ENCODE results near the gene MEGF11.

Gene MEGF11

DNA sequence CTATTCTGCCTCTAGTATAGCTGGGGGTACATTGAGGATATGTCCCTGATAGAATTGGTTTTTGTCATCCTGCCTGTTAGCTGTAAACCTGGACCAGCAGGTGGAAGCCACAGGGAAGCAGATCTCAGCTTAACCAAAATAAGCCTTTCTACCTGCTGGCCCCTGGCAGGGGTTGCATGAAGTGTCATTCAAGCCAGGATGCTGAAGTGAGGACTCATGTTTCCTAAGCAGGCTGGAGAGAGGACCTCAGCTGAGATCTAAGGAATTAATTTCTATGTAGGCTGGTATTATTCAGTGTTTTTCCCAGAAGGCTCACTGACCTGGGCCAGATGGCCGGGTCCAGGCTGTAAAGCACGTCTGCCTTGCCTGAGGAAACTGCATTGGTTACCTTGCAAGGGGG, 128.9 kb downstream of the MEGF11 start:
- H3K27ac ChIP-seq (ENCODE audit: insufficient read depth, low read depth, low read length, poor library complexity, severe bottlenecking): no peak overlapping the region
- no peaks in the 10 kb centered on the region for H3K27me3 ChIP-seq (ENCODE audit: control insufficient read depth, insufficient read depth, low read length, poor library complexity, severe bottlenecking)
- H3K9me3 ChIP-seq (ENCODE audit: control insufficient read depth, low read length): no peaks in the 10 kb centered on the region
- H3K4me3 ChIP-seq (ENCODE audit: insufficient read depth, low read depth, low read length): no peak overlapping the region
- H3K4me1 ChIP-seq (ENCODE audit: control insufficient read depth, insufficient read depth, low read length): peaks cover 24% of the 10 kb centered on the region
- no peaks in the 10 kb centered on the region for H3K36me3 ChIP-seq (ENCODE audit: control insufficient read depth, insufficient read depth, low read length)
- WGBS, 2 experiments: 57 to 60% methylated on average over 2 of the region's 2 CpGs

DNA sequence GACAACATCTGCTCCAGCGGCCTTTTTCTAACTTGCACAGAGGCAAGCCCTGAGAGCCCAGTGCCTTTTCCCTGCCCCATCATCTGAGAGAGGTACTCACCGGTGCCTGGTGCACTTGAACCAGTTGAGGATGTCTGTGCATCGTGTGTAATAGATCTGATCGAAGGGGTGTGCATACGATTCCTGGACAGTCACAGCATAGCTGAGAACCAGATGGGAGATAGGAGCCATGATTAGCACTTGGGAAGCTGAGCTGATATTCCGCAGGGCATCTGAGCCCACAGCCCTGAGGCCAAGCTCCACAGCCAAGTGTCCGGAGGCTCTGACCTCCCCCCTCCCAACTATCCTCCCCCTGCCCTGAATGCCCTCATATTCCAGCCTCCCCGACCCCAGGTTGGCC, 129.8 kb downstream of the MEGF11 start:
- Histone ChIP-seq H3K27me3 (ENCODE audit: control insufficient read depth, insufficient read depth, low read length, poor library complexity, severe bottlenecking) (no peaks in the 10 kb centered on the region), H3K4me3 (ENCODE audit: insufficient read depth, low read depth, low read length) (no peak overlapping the region), H3K9me3 (ENCODE audit: control insufficient read depth, low read length) (no peaks in the 10 kb centered on the region), H3K27ac (ENCODE audit: insufficient read depth, low read depth, low read length, poor library complexity, severe bottlenecking) (no peak overlapping the region), H3K4me1 (ENCODE audit: control insufficient read depth, insufficient read depth, low read length) (peaks cover 24% of the 10 kb centered on the region), H3K36me3 (ENCODE audit: control insufficient read depth, insufficient read depth, low read length) (no peaks in the 10 kb centered on the region)
- 93% methylated on average over 8 of the region's 8 CpGs for WGBS, 2 experiments

DNA sequence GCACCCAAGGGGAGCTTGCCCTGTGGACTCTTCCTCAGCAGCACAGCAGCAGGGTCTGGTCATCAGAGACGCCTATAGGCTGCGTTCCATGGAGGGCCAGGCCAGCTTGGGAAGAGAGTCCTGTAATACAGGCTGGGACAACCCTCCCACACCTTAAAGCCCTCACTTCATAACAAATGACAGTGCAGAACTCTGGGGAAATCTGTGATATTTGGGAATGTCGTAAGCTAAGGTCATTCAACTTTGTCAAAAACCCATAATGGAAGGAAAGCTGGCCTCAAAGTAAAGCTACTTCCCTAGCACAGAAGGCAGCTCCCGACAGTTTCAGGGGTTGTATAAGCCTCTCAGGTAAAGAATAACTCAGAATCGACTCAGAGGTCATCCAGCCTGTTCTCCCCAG, 133.1 kb downstream of the MEGF11 start:
- Histone ChIP-seq H3K36me3 (ENCODE audit: control insufficient read depth, insufficient read depth, low read length) (no peaks in the 10 kb centered on the region), H3K4me1 (ENCODE audit: control insufficient read depth, insufficient read depth, low read length) (peaks cover 12% of the 10 kb centered on the region), H3K9me3 (ENCODE audit: control insufficient read depth, low read length) (no peaks in the 10 kb centered on the region), H3K27ac (ENCODE audit: insufficient read depth, low read depth, low read length, poor library complexity, severe bottlenecking) (no peak overlapping the region), H3K4me3 (ENCODE audit: insufficient read depth, low read depth, low read length) (no peak overlapping the region), H3K27me3 (ENCODE audit: control insufficient read depth, insufficient read depth, low read length, poor library complexity, severe bottlenecking) (no peaks in the 10 kb centered on the region)
- 90 to 93% methylated on average over 5 of the region's 5 CpGs for WGBS, 2 experiments

DNA sequence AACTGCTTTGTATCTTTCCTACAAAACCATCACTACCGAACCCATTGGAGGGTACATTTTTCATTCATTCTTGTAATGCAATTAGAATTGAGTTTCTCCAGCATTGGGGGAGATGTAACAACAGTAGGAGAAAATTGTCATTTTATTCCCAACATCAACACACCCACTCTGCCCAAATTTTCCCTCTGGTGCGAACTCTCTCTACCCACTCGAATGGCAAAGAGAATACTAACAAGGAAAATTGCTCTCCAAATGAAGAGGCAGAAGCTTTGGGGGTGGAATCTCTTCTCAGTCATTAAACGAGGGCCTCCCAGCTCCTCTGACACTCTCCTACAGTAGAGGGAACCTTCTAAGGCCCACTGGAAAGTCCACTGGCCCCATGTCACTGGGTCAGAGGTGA, 135.7 kb downstream of the MEGF11 start:
- H3K27ac ChIP-seq (ENCODE audit: insufficient read depth, low read depth, low read length, poor library complexity, severe bottlenecking): no peak overlapping the region
- H3K4me3 ChIP-seq (ENCODE audit: insufficient read depth, low read depth, low read length): no peak overlapping the region
- H3K4me1 ChIP-seq (ENCODE audit: control insufficient read depth, insufficient read depth, low read length): peaks cover 4% of the 10 kb centered on the region
- H3K9me3 ChIP-seq (ENCODE audit: control insufficient read depth, low read length): no peaks in the 10 kb centered on the region
- H3K27me3 ChIP-seq (ENCODE audit: control insufficient read depth, insufficient read depth, low read length, poor library complexity, severe bottlenecking): no peaks in the 10 kb centered on the region
- H3K36me3 ChIP-seq (ENCODE audit: control insufficient read depth, insufficient read depth, low read length): no peaks in the 10 kb centered on the region
- 88 to 96% methylated on average over 3 to 4 of the region's 4 CpGs for WGBS, 2 experiments

DNA sequence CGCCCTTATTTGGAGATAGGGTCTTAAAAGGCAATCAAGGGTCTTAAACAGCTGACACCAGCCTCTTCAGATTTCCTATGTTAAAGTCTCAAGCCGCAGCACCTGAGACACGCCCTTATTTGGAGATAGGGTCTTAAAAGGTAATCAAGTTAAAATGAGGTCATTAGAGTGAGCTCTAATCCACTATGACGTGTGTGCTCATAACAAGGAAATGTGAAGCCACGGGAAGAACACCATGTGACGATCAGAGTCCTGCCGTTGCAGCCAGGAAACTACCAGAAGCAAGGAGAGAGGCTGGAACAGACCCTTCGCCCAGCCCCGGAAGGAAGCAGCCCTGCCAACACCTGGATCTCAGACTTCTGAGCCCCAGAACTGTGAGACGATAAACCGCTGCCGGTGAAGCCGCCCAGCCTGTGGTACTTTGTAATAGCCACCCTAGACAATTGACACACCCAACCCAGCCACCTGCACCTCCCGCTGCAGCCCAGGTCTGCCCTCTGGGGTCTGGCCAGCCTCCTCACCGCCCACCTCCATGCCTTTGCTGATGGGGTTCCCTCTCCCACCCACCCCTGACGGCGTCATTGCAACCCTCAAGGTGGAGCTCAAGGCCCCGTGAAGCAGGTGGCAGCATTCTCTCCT, 137.9 kb downstream of the MEGF11 start:
- no peaks in the 10 kb centered on the region for H3K27me3 ChIP-seq (ENCODE audit: control insufficient read depth, insufficient read depth, low read length, poor library complexity, severe bottlenecking)
- H3K27ac ChIP-seq (ENCODE audit: insufficient read depth, low read depth, low read length, poor library complexity, severe bottlenecking): no peak overlapping the region
- H3K9me3 ChIP-seq (ENCODE audit: control insufficient read depth, low read length): no peaks in the 10 kb centered on the region
- WGBS, 2 experiments: 79 to 81% methylated on average over 18 of the region's 18 CpGs
- H3K4me1 ChIP-seq (ENCODE audit: control insufficient read depth, insufficient read depth, low read length): peaks cover 4% of the 10 kb centered on the region
- no peak overlapping the region for H3K4me3 ChIP-seq (ENCODE audit: insufficient read depth, low read depth, low read length)
- H3K36me3 ChIP-seq (ENCODE audit: control insufficient read depth, insufficient read depth, low read length): no peaks in the 10 kb centered on the region

DNA sequence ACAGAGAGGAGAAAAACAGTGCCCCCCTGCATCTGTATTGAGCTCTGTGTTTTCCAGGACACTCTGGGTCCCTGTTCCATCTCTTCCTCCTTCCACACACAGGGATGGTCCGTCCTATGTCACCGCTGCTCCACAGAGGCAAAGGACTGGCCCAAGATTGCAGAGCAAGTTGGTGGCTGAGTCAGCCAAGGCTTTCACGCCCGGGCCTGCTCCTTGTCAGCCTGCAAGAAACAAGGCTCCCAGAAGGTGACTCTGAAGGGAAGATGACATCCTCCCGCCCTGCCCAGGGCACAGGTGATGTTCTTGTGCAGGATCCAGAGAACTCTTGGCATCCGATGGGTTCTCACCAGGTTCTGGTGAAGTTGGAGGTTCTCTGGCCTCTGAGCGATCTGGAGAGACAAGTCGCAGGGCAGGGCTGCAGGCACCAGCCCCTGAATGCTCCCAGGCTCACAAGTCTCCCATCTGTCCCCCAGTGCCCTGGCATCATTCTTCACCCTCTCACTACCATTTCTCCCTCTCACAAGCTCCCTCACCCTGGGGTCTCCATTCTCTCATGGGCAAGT, 138.6 kb downstream of the MEGF11 start:
- peaks cover 4% of the 10 kb centered on the region for H3K4me1 ChIP-seq (ENCODE audit: control insufficient read depth, insufficient read depth, low read length)
- H3K36me3 ChIP-seq (ENCODE audit: control insufficient read depth, insufficient read depth, low read length): no peaks in the 10 kb centered on the region
- no peaks in the 10 kb centered on the region for H3K9me3 ChIP-seq (ENCODE audit: control insufficient read depth, low read length)
- H3K27ac ChIP-seq (ENCODE audit: insufficient read depth, low read depth, low read length, poor library complexity, severe bottlenecking): no peak overlapping the region
- H3K4me3 ChIP-seq (ENCODE audit: insufficient read depth, low read depth, low read length): no peak overlapping the region
- 93 to 94% methylated on average over 8 of the region's 8 CpGs for WGBS, 2 experiments
- no peaks in the 10 kb centered on the region for H3K27me3 ChIP-seq (ENCODE audit: control insufficient read depth, insufficient read depth, low read length, poor library complexity, severe bottlenecking)

DNA sequence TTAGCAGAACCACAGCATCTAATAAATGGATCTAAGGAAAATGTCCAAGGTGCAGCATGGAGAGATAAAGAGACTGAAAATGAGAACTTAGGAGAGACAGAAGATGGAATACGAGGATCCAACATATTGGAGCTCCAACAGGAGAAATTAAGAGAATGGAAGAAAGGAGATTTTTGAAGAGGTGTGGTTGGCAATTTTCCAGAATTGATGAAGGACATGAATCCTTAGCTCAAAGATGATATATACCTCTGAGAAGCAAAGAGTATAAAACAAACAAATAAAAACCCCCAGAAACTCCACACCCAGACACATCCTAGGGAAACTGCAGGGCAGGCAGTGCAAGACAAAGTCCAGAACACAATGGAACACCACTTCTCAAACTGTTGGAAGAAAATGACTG, 141.2 kb downstream of the MEGF11 start:
- H3K27ac ChIP-seq (ENCODE audit: insufficient read depth, low read depth, low read length, poor library complexity, severe bottlenecking): no peak overlapping the region
- peaks cover 5% of the 10 kb centered on the region for H3K4me1 ChIP-seq (ENCODE audit: control insufficient read depth, insufficient read depth, low read length)
- H3K36me3 ChIP-seq (ENCODE audit: control insufficient read depth, insufficient read depth, low read length): no peaks in the 10 kb centered on the region
- 91 to 93% methylated on average over 1 of the region's 1 CpG for WGBS, 2 experiments
- H3K27me3 ChIP-seq (ENCODE audit: control insufficient read depth, insufficient read depth, low read length, poor library complexity, severe bottlenecking): no peaks in the 10 kb centered on the region
- H3K9me3 ChIP-seq (ENCODE audit: control insufficient read depth, low read length): no peaks in the 10 kb centered on the region
- no peak overlapping the region for H3K4me3 ChIP-seq (ENCODE audit: insufficient read depth, low read depth, low read length)

DNA sequence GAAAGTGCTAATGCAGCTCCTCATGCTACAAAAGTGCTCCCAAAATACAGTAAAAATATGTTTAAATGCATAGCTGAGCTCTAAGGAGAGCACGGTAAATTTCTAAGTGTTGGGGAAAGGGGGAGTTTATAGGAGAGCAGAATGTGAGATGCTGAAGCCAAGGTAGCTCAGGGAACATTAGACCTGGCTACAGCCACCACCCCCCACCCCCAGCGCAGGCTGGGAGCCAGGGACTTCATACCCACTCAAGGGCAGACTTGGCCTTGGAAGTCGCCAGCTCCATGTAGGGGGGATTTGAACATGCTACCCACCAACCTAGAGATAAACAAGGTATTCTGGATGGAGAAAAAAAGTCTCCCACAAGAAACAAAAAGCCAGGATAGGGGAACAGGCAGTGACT, 142.2 kb downstream of the MEGF11 start:
- no peaks in the 10 kb centered on the region for H3K27me3 ChIP-seq (ENCODE audit: control insufficient read depth, insufficient read depth, low read length, poor library complexity, severe bottlenecking)
- H3K36me3 ChIP-seq (ENCODE audit: control insufficient read depth, insufficient read depth, low read length): no peaks in the 10 kb centered on the region

DNA sequence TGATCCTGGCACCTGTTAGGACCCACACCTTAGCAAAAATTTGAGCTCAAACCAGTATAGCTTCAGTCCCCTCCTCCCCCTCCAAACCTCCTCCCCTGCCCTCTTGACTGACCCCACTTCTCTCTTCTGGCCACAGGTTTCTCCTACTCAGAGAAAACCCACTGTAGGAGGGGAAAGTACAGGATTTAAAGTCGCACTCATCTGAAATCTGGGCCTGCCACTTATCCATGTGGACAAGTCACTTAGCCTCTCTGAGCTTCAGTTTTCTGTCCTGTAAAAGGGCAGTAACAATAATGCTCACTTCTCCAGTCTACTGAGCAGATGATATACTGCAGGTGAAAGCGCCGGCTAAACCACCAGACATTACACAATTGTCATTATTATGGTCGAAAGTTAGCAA, 142.7 kb downstream of the MEGF11 start:
- Histone ChIP-seq H3K27ac (ENCODE audit: insufficient read depth, low read depth, low read length, poor library complexity, severe bottlenecking) (no peak overlapping the region), H3K4me3 (ENCODE audit: insufficient read depth, low read depth, low read length) (no peak overlapping the region), H3K36me3 (ENCODE audit: control insufficient read depth, insufficient read depth, low read length) (no peaks in the 10 kb centered on the region), H3K27me3 (ENCODE audit: control insufficient read depth, insufficient read depth, low read length, poor library complexity, severe bottlenecking) (no peaks in the 10 kb centered on the region), H3K9me3 (ENCODE audit: control insufficient read depth, low read length) (no peaks in the 10 kb centered on the region), H3K4me1 (ENCODE audit: control insufficient read depth, insufficient read depth, low read length) (peaks cover 6% of the 10 kb centered on the region)
- 90 to 95% methylated on average over 4 of the region's 4 CpGs for WGBS, 2 experiments

More for the DNA sequence above, 142.2 kb downstream of the MEGF11 start:
- Histone ChIP-seq H3K27ac (ENCODE audit: insufficient read depth, low read depth, low read length, poor library complexity, severe bottlenecking) (no peak overlapping the region), H3K4me1 (ENCODE audit: control insufficient read depth, insufficient read depth, low read length) (peaks cover 6% of the 10 kb centered on the region), H3K9me3 (ENCODE audit: control insufficient read depth, low read length) (no peaks in the 10 kb centered on the region), H3K4me3 (ENCODE audit: insufficient read depth, low read depth, low read length) (no peak overlapping the region)
- WGBS, 2 experiments: 90 to 95% methylated on average over 2 to 3 of the region's 3 CpGs

DNA sequence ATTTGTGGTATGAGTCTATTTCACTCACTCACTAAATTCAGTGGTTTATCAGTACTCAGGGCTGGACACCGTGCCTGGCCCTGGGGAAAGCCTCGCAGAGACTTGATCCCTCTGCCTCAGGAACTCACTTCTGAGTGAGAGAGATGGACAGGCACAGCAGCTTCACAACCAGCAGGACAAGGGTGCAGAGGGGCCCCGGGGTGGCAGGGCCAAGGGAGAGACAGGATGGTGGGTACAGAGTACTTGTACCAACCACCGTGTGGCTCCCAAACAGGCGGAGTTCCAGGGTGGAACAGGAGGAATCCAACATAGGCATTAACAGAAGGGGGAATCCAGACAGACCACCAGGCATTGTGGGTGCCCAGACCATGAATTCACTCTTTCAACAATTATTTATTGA, 143.7 kb downstream of the MEGF11 start:
- H3K36me3 ChIP-seq (ENCODE audit: control insufficient read depth, insufficient read depth, low read length): no peaks in the 10 kb centered on the region
- no peaks in the 10 kb centered on the region for H3K27me3 ChIP-seq (ENCODE audit: control insufficient read depth, insufficient read depth, low read length, poor library complexity, severe bottlenecking)
- peaks cover 11% of the 10 kb centered on the region for H3K4me1 ChIP-seq (ENCODE audit: control insufficient read depth, insufficient read depth, low read length)
- no peak overlapping the region for H3K27ac ChIP-seq (ENCODE audit: insufficient read depth, low read depth, low read length, poor library complexity, severe bottlenecking)
- H3K9me3 ChIP-seq (ENCODE audit: control insufficient read depth, low read length): no peaks in the 10 kb centered on the region
- 79 to 85% methylated on average over 5 of the region's 5 CpGs for WGBS, 2 experiments
- no peak overlapping the region for H3K4me3 ChIP-seq (ENCODE audit: insufficient read depth, low read depth, low read length)
